ENCODE data around the gene HIPK3. TPM values are rescaled to one million over a fixed set of nuclear protein-coding genes. Genes with fewer than 3 reads are reported as not detected.

The HIPK3 gene
- total and polyA plus RNA-seq, 9 of the 15 experiments (the other 6 are each of a cell fraction or from before 2014, with no cell fraction given), result 2.3 to 19.6 (median 7.5) TPM

- H3K36me3 ChIP-seq (ENCODE audit: control insufficient read depth, insufficient read depth, low read length), result no peaks in the 10 kb centered on the region
- in situ Hi-C loops (cut with MboI), result no loop called here
- no TSS peak for BruUV-seq (replicated peaks)
- ATAC-seq (no peak), DNase-seq (ENCODE audit: extremely low read depth in 1 of 4, low spot score in 3 of 4) (no peak), FAIRE-seq (no peak)
- no peak overlapping the region for H2AFZ ChIP-seq (ENCODE audit: low read depth, low read length)
- no peak overlapping the region for H3K4me3 ChIP-seq
- POLR2A ChIA-PET, result interaction anchor here (0.9 to 1.0 kb wide), 2 partner anchors 10 to 23 kb away, joined by 3 read pairs; no protein-coding TSS in a partner anchor
- CTCF ChIA-PET (ENCODE audit: low intra/inter-chr PET ratio), result no interaction called here
- H3K27ac ChIP-seq (ENCODE audit: extremely low read depth, low read depth, low read length), result no peak overlapping the region
- H3K9me1 ChIP-seq (ENCODE audit: control insufficient read depth, insufficient read depth, low read length), result no peaks in the 10 kb centered on the region
- no peaks in the 10 kb centered on the region for H3K27me3 ChIP-seq (ENCODE audit: control insufficient read depth in 2 of 2, insufficient read depth in 2 of 2, low read length in 2 of 2)
- no peak overlapping the region for H3K9ac ChIP-seq (ENCODE audit: insufficient read depth in 1 of 2, low read depth in 2 of 2, low read length in 2 of 2)
- no peaks in the 10 kb centered on the region for H3K9me3 ChIP-seq (replicated peaks; ENCODE audit: control insufficient read depth, insufficient read depth, low read depth, low read length)
- intact Hi-C loops (cut with micrococcal nuclease), result no loop called here
- no peak overlapping the region for H3K4me2 ChIP-seq (ENCODE audit: insufficient read depth, low read length)
- WGBS (ENCODE audit: insufficient coverage, low coverage, missing lambda C conversion rate), result 66% methylated on average over 4 of the region's 4 CpGs
- H3K79me2 ChIP-seq (ENCODE audit: control insufficient read depth, insufficient read depth, low read length), result peaks cover 12% of the 10 kb centered on the region; the same call in 1 of the 3 replicates
- no peaks in the 10 kb centered on the region for H4K20me1 ChIP-seq (replicated peaks; ENCODE audit: control insufficient read depth, insufficient read depth, low read length)
- no peaks in the 10 kb centered on the region for H3K4me1 ChIP-seq (replicated peaks in 1 of 2; ENCODE audit: control insufficient read depth in 2 of 2, insufficient read depth in 2 of 2, low read length in 2 of 2)
- TF ChIP-seq ETV1 (tag; conservative IDR thresholded peaks at IDR 0.05; ENCODE audit: low read depth) (no peak), RREB1 (CRISPR knock-in tag; IDR thresholded peaks at IDR 0.05) (no peak), ZNF174 (CRISPR knock-in tag; IDR thresholded peaks at IDR 0.05) (no peak), CREM (IDR thresholded peaks at IDR 0.05; ENCODE audit: low read depth) (no peak), CEBPZ (IDR thresholded peaks at IDR 0.05; ENCODE audit: borderline replicate concordance, low read depth, low read length) (no peak), HSF4 (CRISPR knock-in tag; IDR thresholded peaks at IDR 0.05; ENCODE audit: borderline replicate concordance) (no peak), ZFP1 (CRISPR knock-in tag; IDR thresholded peaks at IDR 0.05) (no peak), EGR1 (conservative IDR thresholded peaks at IDR 0.05) (no peak), SIN3B (IDR thresholded peaks at IDR 0.05; ENCODE audit: low read depth) (no peak), ZNF134 (CRISPR knock-in tag; conservative IDR thresholded peaks at IDR 0.05) (no peak), HIVEP1 (CRISPR knock-in tag; IDR thresholded peaks at IDR 0.05) (no peak), BACH1 (tag; IDR thresholded peaks at IDR 0.05) (no peak), CREBBP (IDR thresholded peaks at IDR 0.05; ENCODE audit: low read depth, low read length) (no peak)
- TF ChIP-seq, protein P1, sequence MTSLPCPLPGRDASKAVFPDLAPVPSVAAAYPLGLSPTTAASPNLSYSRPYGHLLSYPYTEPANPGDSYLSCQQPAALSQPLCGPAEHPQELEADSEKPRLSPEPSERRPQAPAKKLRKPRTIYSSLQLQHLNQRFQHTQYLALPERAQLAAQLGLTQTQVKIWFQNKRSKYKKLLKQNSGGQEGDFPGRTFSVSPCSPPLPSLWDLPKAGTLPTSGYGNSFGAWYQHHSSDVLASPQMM (CRISPR knock-in tag; IDR thresholded peaks at IDR 0.05), result no peak
These were observed 46.4 kb downstream of the HIPK3 start for GRCh38 chr11:33303541-33303940.
